Measurements from ENCODE around the gene USP7.

Gene USP7

GRCh38 chr16:8960788-8961109, 3.0 kb downstream of the USP7 start:
- POLR2A ChIA-PET: no interaction called here
- Histone ChIP-seq H3K9me3 (ENCODE audit: control extremely low read depth in 1 of 5, control insufficient read depth in 4 of 5, insufficient read depth in 2 of 5, low read depth in 1 of 5, low read length in 4 of 5) (no peaks in the 10 kb centered on the region), H3K4me1 (ENCODE audit: control extremely low read depth in 1 of 4, control insufficient read depth in 4 of 4, insufficient read depth in 4 of 4, low read length in 3 of 4) (peaks cover 32 to 69% (median 64%) of the 10 kb centered on the region in 4 experiments), H3K36me3 (ENCODE audit: control insufficient read depth in 4 of 4, insufficient read depth in 4 of 4, low read length in 3 of 4) (no peaks in the 10 kb centered on the region), H3K27me3 (replicated peaks in 2 of 5; ENCODE audit: control insufficient read depth in 4 of 5, insufficient read depth in 5 of 5, low read length in 4 of 5) (no peaks in the 10 kb centered on the region), H3K27ac (ENCODE audit: insufficient read depth in 1 of 2, low read depth in 1 of 2, low read length in 2 of 2, poor library complexity in 1 of 2, severe bottlenecking in 2 of 2) (no peak overlapping the region), H3K4me3 (ENCODE audit: control insufficient read depth in 1 of 7, extremely low read depth in 1 of 7, insufficient read depth in 4 of 7, low read depth in 2 of 7, low read length in 6 of 7) (peak overlapping the region in 2 of 7 experiments; percentile 21 to 37)
- WGBS (ENCODE audit: insufficient coverage): 75% methylated on average over 1 of the region's 1 CpG
- CTCF ChIA-PET: interaction anchor here (1.1 to 2.9 kb wide), 5 partner anchors 9 to 48 kb away, joined by 3 to 13 read pairs (median 4); no protein-coding TSS in a partner anchor
- DNase-seq: no peak

GRCh38 chr16:8959921-8960787, 3.6 kb downstream of the USP7 start:
- CTCF ChIA-PET: interaction anchor here (1.1 to 2.9 kb wide), 5 partner anchors 9 to 49 kb away, joined by 3 to 13 read pairs (median 4); no protein-coding TSS in a partner anchor

GRCh38 chr16:8958344-8959167, 5.2 kb downstream of the USP7 start:
- CTCF ChIA-PET: interaction anchor here (1.0 to 1.2 kb wide), 3 partner anchors 22 to 38 kb away, joined by 3 to 4 read pairs (median 4); no protein-coding TSS in a partner anchor
- peak in 2 of 3 donors; percentile 27 to 38 for DNase-seq
- H3K9me3 ChIP-seq (ENCODE audit: control extremely low read depth in 1 of 5, control insufficient read depth in 4 of 5, insufficient read depth in 2 of 5, low read depth in 1 of 5, low read length in 4 of 5): no peaks in the 10 kb centered on the region
- peaks cover 33 to 64% (median 58%) of the 10 kb centered on the region in 4 experiments for H3K4me1 ChIP-seq (ENCODE audit: control extremely low read depth in 1 of 4, control insufficient read depth in 4 of 4, insufficient read depth in 4 of 4, low read length in 3 of 4)
- no peaks in the 10 kb centered on the region for H3K27me3 ChIP-seq (replicated peaks in 2 of 5; ENCODE audit: control insufficient read depth in 4 of 5, insufficient read depth in 5 of 5, low read length in 4 of 5)
- H3K4me3 ChIP-seq (ENCODE audit: control insufficient read depth in 1 of 7, extremely low read depth in 1 of 7, insufficient read depth in 4 of 7, low read depth in 2 of 7, low read length in 6 of 7): peak overlapping the region in 3 of 7 experiments; percentile 4 to 53 (median 34)
- 44% methylated on average over 11 of the region's 14 CpGs for WGBS (ENCODE audit: insufficient coverage)
- peak overlapping the region in 1 of 2 experiments; percentile 5 for H3K27ac ChIP-seq (ENCODE audit: insufficient read depth in 1 of 2, low read depth in 1 of 2, low read length in 2 of 2, poor library complexity in 1 of 2, severe bottlenecking in 2 of 2)
- H3K36me3 ChIP-seq (ENCODE audit: control insufficient read depth in 4 of 4, insufficient read depth in 4 of 4, low read length in 3 of 4): no peaks in the 10 kb centered on the region
- POLR2A ChIA-PET: no interaction called here

More at GRCh38 chr16:8959921-8960787, 3.6 kb downstream of the USP7 start:
- peak overlapping the region in 5 of 7 experiments; percentile 19 to 47 (median 37) for H3K4me3 ChIP-seq (ENCODE audit: control insufficient read depth in 1 of 7, extremely low read depth in 1 of 7, insufficient read depth in 4 of 7, low read depth in 2 of 7, low read length in 6 of 7)
- no peaks in the 10 kb centered on the region for H3K9me3 ChIP-seq (ENCODE audit: control extremely low read depth in 1 of 5, control insufficient read depth in 4 of 5, insufficient read depth in 2 of 5, low read depth in 1 of 5, low read length in 4 of 5)
- DNase-seq: peak in 2 of 3 donors; percentile 63 to 74
- POLR2A ChIA-PET: no interaction called here
- H3K4me1 ChIP-seq (ENCODE audit: control extremely low read depth in 1 of 4, control insufficient read depth in 4 of 4, insufficient read depth in 4 of 4, low read length in 3 of 4): peaks cover 33 to 69% (median 64%) of the 10 kb centered on the region in 4 experiments
- WGBS (ENCODE audit: insufficient coverage): 38% methylated on average over 9 of the region's 12 CpGs
- H3K27ac ChIP-seq (ENCODE audit: insufficient read depth in 1 of 2, low read depth in 1 of 2, low read length in 2 of 2, poor library complexity in 1 of 2, severe bottlenecking in 2 of 2): peak overlapping the region in 1 of 2 experiments; percentile 37
- no peaks in the 10 kb centered on the region for H3K36me3 ChIP-seq (ENCODE audit: control insufficient read depth in 4 of 4, insufficient read depth in 4 of 4, low read length in 3 of 4)
- no peaks in the 10 kb centered on the region for H3K27me3 ChIP-seq (replicated peaks in 2 of 5; ENCODE audit: control insufficient read depth in 4 of 5, insufficient read depth in 5 of 5, low read length in 4 of 5)

DNA sequence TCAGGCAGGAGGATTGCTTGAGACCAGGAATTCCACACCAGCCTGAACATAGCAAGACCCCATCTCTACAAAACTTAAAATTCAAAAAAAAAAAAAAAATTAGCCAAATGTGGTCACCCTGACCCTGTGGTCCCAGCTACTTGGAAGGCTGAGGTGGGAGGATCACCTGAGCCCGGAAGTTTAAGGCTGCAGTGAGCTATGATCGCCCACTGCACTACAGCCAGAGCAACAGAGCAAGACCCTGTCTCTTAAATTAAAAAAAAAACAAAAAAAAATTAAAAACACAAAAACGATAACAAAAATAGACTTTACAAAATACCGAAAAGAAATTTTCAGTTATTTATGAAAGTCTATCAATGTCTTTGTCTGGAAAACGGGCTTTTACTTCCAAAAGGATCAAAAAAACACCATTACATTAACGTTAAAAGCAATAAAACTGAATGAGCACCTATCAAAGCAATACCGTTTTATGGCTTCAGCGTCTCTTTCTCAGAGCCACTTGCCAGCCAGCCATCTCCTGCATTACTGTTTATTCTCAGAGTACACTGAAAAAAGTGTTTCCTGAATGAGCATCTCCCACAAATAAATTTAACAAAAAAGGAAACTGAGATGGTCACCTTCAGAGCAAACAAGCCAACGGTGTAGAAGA, 6.1 kb downstream of the USP7 start:
- peaks cover 33 to 64% (median 58%) of the 10 kb centered on the region in 4 experiments for H3K4me1 ChIP-seq (ENCODE audit: control extremely low read depth in 1 of 4, control insufficient read depth in 4 of 4, insufficient read depth in 4 of 4, low read length in 3 of 4)
- H3K4me3 ChIP-seq (ENCODE audit: control insufficient read depth in 1 of 7, extremely low read depth in 1 of 7, insufficient read depth in 4 of 7, low read depth in 2 of 7, low read length in 6 of 7): peak overlapping the region in 3 of 7 experiments; percentile 4 to 53 (median 14)
- H3K9me3 ChIP-seq (ENCODE audit: control extremely low read depth in 1 of 5, control insufficient read depth in 4 of 5, insufficient read depth in 2 of 5, low read depth in 1 of 5, low read length in 4 of 5): no peaks in the 10 kb centered on the region
- ChIA-PET CTCF (interaction anchor here (1.1 to 1.2 kb wide), 2 partner anchors 37 to 39 kb away, joined by 3 to 4 read pairs; no protein-coding TSS in a partner anchor), POLR2A (no interaction called here)
- H3K27me3 ChIP-seq (replicated peaks in 2 of 5; ENCODE audit: control insufficient read depth in 4 of 5, insufficient read depth in 5 of 5, low read length in 4 of 5): no peaks in the 10 kb centered on the region
- no peaks in the 10 kb centered on the region for H3K36me3 ChIP-seq (ENCODE audit: control insufficient read depth in 4 of 4, insufficient read depth in 4 of 4, low read length in 3 of 4)
- 70% methylated on average over 5 of the region's 9 CpGs for WGBS (ENCODE audit: insufficient coverage)
- no peak overlapping the region for H3K27ac ChIP-seq (ENCODE audit: insufficient read depth in 1 of 2, low read depth in 1 of 2, low read length in 2 of 2, poor library complexity in 1 of 2, severe bottlenecking in 2 of 2)
- no peak for DNase-seq

GRCh38 chr16:8957063-8957397, 6.7 kb downstream of the USP7 start:
- WGBS (ENCODE audit: insufficient coverage): 88% methylated on average over 1 of the region's 2 CpGs
- Histone ChIP-seq H3K4me1 (ENCODE audit: control extremely low read depth in 1 of 4, control insufficient read depth in 4 of 4, insufficient read depth in 4 of 4, low read length in 3 of 4) (peaks cover 33 to 58% (median 54%) of the 10 kb centered on the region in 4 experiments), H3K9me3 (ENCODE audit: control extremely low read depth in 1 of 5, control insufficient read depth in 4 of 5, insufficient read depth in 2 of 5, low read depth in 1 of 5, low read length in 4 of 5) (no peaks in the 10 kb centered on the region), H3K4me3 (ENCODE audit: control insufficient read depth in 1 of 7, extremely low read depth in 1 of 7, insufficient read depth in 4 of 7, low read depth in 2 of 7, low read length in 6 of 7) (no peak overlapping the region), H3K27me3 (replicated peaks in 2 of 5; ENCODE audit: control insufficient read depth in 4 of 5, insufficient read depth in 5 of 5, low read length in 4 of 5) (no peaks in the 10 kb centered on the region), H3K36me3 (ENCODE audit: control insufficient read depth in 4 of 4, insufficient read depth in 4 of 4, low read length in 3 of 4) (no peaks in the 10 kb centered on the region), H3K27ac (ENCODE audit: insufficient read depth in 1 of 2, low read depth in 1 of 2, low read length in 2 of 2, poor library complexity in 1 of 2, severe bottlenecking in 2 of 2) (no peak overlapping the region)
- no peak for DNase-seq
- ChIA-PET CTCF (no interaction called here), POLR2A (no interaction called here)

- H3K27me3 ChIP-seq (replicated peaks in 2 of 5; ENCODE audit: control insufficient read depth in 4 of 5, insufficient read depth in 5 of 5, low read length in 4 of 5): no peaks in the 10 kb centered on the region
- 96% methylated on average over 15 of the region's 21 CpGs for WGBS (ENCODE audit: insufficient coverage)
- CTCF ChIA-PET: interaction anchor here (1.5 kb wide), 1 partner anchor 20 kb away, joined by 6 read pairs; no protein-coding TSS in a partner anchor
- POLR2A ChIA-PET: no interaction called here
- no peaks in the 10 kb centered on the region for H3K36me3 ChIP-seq (ENCODE audit: control insufficient read depth in 4 of 4, insufficient read depth in 4 of 4, low read length in 3 of 4)
- DNase-seq: no peak
- no peak overlapping the region for H3K27ac ChIP-seq (ENCODE audit: insufficient read depth in 1 of 2, low read depth in 1 of 2, low read length in 2 of 2, poor library complexity in 1 of 2, severe bottlenecking in 2 of 2)
- H3K9me3 ChIP-seq (ENCODE audit: control extremely low read depth in 1 of 5, control insufficient read depth in 4 of 5, insufficient read depth in 2 of 5, low read depth in 1 of 5, low read length in 4 of 5): no peaks in the 10 kb centered on the region
- no peak overlapping the region for H3K4me3 ChIP-seq (ENCODE audit: control insufficient read depth in 1 of 7, extremely low read depth in 1 of 7, insufficient read depth in 4 of 7, low read depth in 2 of 7, low read length in 6 of 7)
- H3K4me1 ChIP-seq (ENCODE audit: control extremely low read depth in 1 of 4, control insufficient read depth in 4 of 4, insufficient read depth in 4 of 4, low read length in 3 of 4): peaks cover 31 to 57% (median 50%) of the 10 kb centered on the region in 4 experiments
Observed at GRCh38 chr16:8956265-8957062, 7.2 kb downstream of the USP7 start.
